ENCODE measurements around the gene ANGPTL8. TPM values are rescaled to one million over a fixed set of nuclear protein-coding genes. Genes with fewer than 3 reads are reported as not detected.
A peak's percentile ranks its signal among the peaks of the same experiment; 100 is the strongest.

Gene ANGPTL8
- total and polyA plus RNA-seq, 2 of the 13 experiments (the other 11 are each of a cell fraction or from before 2014, with no cell fraction given), result 27.3 to 243 TPM

GRCh38 chr19:11243798-11244169 is 4.4 kb downstream of the ANGPTL8 start (continued):
- TF ChIP-seq ERF (CRISPR knock-in tag; IDR thresholded peaks at IDR 0.05), result 0 out of 2 replicates have a peak, but pooled peaks have one; percentile 9
- TF ChIP-seq ZSCAN25 (CRISPR knock-in tag; IDR thresholded peaks at IDR 0.05), result no peak
- no peak for TF ChIP-seq ZNF609 (CRISPR knock-in tag; IDR thresholded peaks at IDR 0.05; ENCODE audit: borderline replicate concordance)
- TF ChIP-seq ARHGAP35 (CRISPR knock-in tag; IDR thresholded peaks at IDR 0.05; ENCODE audit: borderline replicate concordance), result no peak
- no peak for TF ChIP-seq SP1 (IDR thresholded peaks at IDR 0.05)
- no peak for TF ChIP-seq SP1 (CRISPR knock-in tag; IDR thresholded peaks at IDR 0.05)
- TF ChIP-seq TFAP4 (IDR thresholded peaks at IDR 0.05; ENCODE audit: borderline replicate concordance, low read depth), result no peak
- no peak for TF ChIP-seq U2AF1 (optimal IDR thresholded peaks at IDR 0.05; ENCODE audit: low read depth, low read length)
- 0 out of 2 replicates have a peak, but pooled peaks have one; percentile 8 for TF ChIP-seq ZNF691 (CRISPR knock-in tag; IDR thresholded peaks at IDR 0.05; ENCODE audit: borderline replicate concordance, low read depth)
- no peak for TF ChIP-seq ZSCAN29 (CRISPR knock-in tag; conservative IDR thresholded peaks at IDR 0.05)
- TF ChIP-seq ZC3H13 (CRISPR knock-in tag; IDR thresholded peaks at IDR 0.05), result no peak
- peak; percentile 28; the same call in 1 of the 2 replicates for TF ChIP-seq BCL3 (CRISPR knock-in tag; IDR thresholded peaks at IDR 0.05)
- TF ChIP-seq ZBTB33 (CRISPR knock-in tag; IDR thresholded peaks at IDR 0.05), result peak; percentile 3; the same call in 1 of the 2 replicates
- no peak; the same call in 1 of the 2 replicates for TF ChIP-seq SRY (CRISPR knock-in tag; IDR thresholded peaks at IDR 0.05)
- no peak for TF ChIP-seq ZNF34 (CRISPR knock-in tag; IDR thresholded peaks at IDR 0.05; ENCODE audit: borderline replicate concordance)
- TF ChIP-seq ZKSCAN1 (IDR thresholded peaks at IDR 0.05; ENCODE audit: low read length), result no peak
- no peak for TF ChIP-seq ZNF3 (CRISPR knock-in tag; IDR thresholded peaks at IDR 0.05)

Data from HepG2 (cell line).